HG03520 (cell line): Measurements from ENCODE around the gene EPS15.
"Not testable (repeated sequence)": the region's sequence is repeated elsewhere in the genome, so short reads cannot be mapped to it uniquely, and the experiment has no call there.

ENCODE experiments used
- ATAC-seq: cut with Tn5 transposase; IDR thresholded peaks from one replicate; pipeline ENCODE4 v1.9.1; 2021; ENCODE audit warnings: mild to moderate bottlenecking, moderate library complexity; ENCODE audit not compliant: unreplicated experiment

Gene EPS15

DNA sequence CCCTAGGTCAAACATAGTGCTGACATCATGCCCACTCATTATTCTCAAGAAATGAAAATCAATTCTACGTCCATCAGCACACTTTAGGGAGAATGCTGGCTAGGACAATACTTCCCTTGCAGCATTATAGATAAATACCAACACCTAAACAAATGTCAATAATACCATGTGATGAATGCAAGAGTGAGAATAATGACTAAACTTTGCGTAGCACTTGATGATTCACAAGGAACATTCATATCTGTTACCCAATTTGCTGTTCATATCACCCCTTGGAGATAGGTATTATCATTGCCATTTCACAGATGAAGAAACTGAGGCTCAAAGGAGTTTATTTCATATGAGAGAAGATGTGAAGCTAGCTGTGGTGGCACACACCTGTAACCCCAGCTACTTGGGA, 24.8 kb upstream of the EPS15 start:
- no peak for ATAC-seq

DNA sequence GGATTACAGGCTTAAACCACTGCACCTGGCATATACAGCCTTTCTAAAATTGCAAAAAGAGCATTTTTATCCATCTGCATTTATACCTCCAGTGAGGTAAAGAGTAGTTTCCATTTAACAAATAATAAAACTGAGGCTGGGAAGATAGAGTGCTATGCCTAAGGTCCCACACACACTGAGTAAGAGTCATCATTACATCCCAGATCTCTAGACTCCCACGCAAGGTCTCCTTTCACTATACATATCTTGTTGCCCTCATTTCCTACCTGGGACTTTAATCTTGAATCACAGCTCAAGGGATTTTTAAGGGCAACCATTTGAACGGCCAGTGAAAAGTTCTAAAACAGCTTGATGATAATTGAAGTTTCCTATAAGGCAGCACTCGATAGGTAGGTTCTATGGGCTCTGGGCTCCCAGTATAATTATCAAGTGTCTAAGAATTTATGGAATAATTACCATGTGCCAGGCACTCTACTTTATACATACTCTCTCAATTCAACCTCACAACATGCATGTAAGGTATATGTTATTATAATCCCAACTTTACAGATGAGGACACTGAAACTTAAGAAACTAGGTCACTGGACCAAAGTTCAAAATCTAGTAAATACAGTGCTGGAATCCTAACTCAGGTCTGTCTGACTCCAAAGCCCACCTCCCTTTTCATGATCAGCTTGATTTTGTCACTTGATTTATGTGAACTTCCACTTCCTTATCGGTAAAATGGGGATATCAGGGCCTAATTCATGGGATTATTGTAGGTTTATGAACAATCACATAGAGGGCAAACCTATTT, 23.3 kb upstream of the EPS15 start:
- ATAC-seq: no peak

DNA sequence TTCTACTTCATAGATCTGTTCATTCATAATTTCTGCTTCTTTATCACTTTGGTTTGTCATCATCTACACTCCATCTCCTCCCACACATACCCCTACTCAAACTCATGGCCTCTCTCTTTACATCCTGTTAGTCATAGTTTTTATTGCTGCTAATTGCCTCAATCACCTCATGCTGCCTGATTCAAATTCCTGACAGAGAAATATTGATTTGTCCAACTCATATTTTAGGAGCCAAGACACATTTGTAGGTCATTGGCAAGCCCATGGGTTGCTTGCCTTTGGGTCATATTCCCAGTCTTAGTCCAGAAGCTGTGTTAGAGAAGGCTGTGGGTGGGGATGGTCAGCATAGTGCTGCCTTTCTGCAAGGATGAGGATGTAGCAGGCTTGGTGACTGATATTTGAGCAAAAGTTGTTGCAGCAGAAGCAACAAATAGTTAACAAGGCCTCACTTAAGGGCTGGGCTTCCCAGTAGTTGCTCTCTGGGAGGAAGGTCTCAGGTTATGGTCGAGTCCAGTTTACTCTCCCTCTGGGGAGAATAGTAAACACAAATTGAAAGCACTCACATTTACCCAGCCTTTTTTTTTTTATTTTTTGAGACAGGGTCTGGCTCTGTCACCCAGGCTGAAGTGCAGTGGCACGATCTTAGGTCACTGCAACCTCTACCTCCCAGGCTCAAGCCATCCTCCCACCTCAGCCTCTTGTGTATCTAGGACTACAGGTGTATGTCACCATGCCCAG, 22.4 kb upstream of the EPS15 start:
- no peak for ATAC-seq

DNA sequence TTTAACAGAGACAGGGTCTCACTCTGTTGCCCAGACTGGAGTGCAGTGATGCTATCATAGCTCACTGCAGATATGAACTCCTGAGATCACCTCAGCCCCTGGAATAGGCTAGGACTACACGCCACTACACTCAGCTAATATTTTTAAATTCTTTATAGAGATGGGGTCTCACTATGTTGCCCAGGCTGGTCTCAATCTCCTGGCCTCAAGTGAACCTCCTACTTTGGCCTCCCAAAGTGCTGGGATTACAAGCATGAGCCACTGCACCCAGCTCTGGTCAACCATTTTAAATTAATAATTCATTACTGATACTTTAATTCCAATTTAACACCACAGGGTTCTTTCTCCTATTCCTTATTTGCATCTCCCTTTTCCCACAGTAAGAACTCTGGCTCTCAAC, 18.5 kb upstream of the EPS15 start:
- no peak for ATAC-seq

DNA sequence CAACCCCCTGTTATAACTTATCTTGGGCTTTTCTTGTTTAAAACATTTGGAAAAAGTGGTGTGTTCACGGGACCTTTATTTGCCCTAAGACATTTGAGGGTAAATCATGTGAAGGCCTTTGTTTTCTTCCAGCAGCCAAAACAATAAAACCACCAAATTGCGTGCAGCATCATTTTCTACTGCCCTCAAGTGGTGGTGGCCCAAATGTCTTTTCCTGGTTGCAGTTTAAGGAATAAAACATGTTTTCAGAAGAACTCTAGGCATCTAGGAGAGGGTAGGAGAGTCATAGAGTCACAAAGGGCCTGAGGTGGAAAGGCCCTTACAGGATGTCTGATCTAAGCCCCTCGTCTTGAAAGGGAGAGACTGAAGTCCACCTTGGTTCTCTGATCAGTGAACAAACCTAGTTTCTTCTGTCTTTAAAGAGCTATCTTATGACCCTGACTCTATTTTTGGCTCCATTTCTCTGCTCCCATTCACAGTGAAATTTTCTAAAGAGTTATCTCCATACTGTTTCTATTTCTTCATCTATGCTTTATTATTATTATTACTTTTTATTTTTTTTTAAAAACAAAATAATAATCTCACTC, 16.0 kb upstream of the EPS15 start:
- no peak for ATAC-seq

DNA sequence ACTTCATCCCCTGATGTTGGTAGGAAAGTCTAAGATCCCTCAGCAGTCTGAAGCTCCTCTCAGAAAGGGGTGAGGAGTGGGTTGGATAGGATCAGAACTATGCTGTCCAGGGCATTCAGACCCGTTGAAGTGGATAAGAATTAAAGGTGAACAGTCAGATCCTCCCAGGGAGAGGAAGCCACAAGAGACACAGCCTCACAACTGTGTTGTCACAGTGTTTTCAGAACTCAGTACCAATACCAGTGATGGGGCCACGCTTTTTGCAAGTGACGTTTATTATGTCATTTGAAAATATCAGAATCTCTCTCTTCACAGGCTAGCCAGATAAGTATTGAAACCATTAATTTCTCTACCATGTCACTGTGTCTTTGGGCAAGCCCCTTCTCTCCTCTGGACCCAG, 15.4 kb upstream of the EPS15 start:
- ATAC-seq: no peak

DNA sequence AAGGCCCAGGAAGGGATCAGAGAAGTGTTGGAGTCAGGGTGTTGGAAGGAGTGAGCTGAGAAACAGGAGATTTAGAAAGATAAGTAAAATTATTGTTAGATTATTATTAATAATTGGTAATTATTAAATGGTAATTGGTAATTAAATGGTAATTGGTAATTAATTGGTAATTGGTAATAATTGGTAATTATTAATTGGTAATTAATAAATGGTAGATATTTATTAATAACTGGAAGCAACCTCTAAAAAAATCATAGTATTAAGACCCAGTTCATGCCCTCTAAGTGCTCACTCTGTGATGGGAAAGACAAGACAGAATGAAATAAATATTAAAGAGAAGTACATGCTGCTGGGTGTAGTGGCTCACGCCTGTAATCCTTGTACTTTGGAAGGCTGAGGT, 13.8 kb upstream of the EPS15 start:
- ATAC-seq: no peak

DNA sequence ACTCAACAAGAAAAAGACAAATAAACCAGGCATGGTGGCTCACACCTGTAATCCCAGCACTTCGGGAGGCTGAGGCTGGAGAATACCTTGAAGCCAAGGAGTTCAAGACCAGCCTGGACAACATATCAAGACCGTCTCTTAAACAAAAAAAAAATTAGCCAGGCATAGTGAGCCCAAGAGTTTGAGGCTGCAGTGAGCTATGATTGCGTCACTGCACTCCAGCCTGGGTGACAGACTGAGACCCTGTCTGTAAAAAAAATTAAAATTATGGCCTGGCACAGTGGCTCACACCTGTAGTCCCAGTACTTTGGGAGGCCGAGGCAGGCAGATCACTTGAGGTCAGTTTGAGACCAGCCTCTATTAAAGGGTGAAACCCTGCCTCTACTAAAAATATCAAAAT, 11.4 kb upstream of the EPS15 start:
- ATAC-seq: not testable (repeated sequence)

DNA sequence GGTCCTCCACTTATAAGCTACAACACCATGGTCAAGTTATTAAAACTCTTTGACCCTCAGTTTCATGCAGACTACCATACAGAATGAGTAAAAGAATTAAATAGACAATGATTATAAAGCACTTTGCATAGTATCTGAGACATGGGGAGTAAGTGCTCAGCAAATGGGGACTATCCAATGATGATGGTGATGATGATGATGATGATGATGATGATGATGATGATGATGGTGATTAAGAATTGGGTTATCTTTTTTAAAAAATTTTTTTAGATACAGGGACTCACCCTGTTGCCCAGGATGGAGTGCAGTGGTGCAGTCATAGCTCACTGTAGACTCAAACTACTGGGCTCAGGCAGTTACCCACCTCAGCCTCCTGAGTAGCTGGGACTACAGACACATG, 8.1 kb upstream of the EPS15 start:
- no peak for ATAC-seq

DNA sequence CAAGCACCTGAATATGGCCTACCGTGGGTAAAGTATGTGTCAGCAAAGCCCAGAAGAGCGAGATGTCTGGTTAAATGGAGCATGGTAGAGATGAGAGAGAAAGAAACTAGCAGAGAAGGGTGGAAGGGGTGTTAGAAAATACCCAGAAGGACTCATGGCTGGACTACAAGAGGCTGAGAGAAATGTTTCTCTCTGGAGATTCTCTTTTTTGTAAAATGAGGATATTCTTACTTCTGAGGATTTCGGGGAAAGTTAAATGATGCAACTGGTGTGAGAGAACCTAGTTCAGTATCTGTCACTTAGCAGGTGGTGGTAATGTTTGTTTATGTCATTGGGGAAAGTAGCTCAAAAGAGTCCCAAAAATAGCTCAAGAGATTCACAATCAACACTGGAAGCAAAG, 7.2 kb upstream of the EPS15 start:
- ATAC-seq: no peak

DNA sequence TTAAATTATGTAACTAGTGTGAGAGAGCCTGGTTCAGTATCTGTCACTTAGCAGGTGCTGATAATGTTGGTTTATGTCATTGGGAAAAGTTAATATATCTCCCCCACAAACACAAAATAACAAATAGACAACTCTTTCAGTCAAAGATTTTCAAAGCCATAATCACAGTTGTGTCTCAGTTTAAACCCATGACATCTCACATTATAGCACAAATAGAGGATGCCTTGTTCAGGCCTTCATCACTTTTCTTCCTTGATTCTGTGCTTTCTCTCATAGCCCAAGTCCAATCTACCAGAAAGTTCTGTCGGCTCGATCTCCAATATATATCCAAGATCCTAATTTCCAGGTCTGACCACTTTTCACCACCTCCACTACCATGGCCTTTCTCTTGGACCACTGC, 6.2 kb upstream of the EPS15 start:
- ATAC-seq: no peak

DNA sequence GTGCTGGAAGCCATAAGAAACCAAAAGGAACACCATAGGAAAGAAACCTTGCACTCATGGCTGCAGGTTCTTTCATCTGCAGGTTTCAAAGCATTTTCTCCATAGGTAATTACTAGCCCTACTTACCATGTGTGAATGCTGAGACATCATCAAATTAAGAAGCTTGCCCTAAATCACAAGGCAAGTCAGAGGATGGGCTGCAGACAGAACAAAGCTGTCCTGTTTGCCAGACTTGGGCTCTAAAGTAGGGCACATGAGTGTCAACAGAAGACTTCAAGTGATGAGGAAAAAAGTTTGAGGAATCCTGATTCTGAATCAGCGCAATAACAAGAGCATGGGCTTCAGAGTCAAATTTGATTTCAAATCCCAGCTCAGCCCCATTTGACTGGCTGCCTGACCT, 5.8 kb upstream of the EPS15 start:
- ATAC-seq: no peak

DNA sequence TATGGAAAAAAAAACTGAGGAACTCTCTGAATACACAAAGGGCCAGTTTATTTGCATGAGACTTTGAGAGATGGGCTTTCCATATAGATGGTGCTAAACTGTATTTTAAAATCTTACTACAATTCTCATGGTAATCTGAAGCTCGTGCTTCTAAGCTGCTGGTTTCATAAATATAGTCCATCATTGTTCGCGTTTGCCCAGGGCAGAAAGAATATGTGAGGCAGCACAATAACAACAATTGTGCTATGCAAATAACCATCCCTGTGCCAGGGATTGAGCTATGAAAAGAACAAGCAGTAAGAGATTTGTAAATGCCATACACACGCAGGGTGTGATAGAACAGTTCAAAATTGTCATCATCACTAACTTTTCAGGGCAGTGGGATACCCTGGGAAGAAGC, 4.9 kb upstream of the EPS15 start:
- ATAC-seq: no peak

DNA sequence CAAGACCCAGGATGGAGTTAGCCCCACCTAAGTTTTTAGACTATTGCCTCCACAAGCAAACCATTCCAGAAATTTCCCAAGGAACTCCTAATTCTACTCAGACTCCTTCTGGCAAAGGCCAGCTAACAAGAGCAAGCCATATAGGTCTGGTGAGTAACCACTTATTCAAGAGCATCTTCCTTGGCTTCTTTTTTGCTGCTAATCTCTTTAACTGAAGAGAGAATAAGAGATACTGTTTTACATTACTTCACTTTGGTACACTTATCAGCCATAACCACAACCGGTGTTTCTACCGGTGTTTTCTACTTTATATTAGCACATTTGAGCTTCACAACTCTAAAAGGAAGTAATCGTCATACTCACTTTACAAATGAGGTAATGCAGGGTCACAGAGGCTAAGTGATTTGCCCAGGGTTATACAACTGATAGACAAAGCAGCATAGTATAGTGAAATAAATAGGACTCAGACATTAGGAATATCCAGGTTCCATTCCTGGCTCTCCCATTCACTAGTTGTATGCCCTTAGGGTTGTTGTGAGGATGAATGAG, 1.7 kb upstream of the EPS15 start:
- no peak for ATAC-seq

DNA sequence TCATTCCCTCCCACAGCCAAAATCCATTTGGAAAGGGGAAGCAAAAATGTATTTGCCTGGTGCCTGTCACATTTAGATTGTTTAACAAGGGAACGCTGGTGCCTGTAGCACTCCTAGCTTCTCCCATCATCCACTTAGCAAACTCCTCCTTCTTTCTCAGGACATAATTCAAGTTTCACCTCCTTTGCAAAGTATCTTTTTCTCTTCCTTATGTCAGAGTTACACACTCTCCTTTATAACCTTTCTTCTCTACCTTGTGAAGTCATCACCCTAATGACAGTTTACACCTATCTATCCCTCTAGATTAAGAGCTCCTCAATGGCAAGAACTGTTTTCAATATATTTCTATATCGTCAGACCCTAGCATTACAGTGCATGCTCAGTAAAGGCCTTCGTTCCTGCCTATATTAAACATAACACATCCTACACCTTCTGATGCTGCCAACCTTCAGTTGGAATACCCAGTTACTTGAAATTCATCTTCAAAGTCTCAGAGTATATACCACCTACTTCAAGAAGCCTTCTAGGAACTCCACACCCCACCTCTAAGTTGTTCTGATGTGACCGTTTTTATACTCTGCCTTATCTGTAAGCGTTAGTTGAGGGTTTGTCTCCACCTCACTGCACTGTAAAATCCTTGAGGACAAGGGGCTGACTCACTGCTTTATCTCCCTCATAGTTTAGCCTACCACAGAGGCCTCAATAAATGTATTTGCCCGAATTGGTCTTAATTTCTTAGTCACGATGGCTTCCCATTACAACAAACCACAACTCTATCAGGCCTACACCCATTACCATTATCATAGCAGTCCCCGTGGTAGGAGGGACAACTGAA, 1.0 kb upstream of the EPS15 start:
- no peak for ATAC-seq

DNA sequence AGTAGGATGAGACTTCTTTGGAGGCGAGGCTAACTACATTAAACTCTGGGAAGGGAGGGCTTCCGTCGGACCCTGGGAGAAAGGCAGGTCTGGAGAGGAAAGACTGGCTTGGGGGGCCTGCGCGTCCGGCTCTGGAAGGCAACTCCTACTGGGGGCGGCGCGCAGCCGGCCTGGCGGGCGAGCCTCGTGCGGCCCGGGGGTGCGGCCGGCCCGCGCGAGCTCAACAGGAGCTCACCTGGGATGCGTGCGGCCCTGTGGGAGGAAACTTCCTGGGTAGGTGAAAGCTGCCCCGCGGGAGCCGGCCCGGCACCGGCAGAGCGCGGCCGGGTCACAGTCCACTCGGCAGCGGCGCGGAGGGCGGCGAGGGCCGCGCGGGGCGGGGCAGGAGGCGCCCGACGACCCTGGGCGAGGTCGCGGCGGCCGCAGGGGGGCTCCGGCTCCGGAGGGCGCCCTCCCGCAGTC, 449 bp downstream of the EPS15 start:
- ATAC-seq: peak; percentile 43

DNA sequence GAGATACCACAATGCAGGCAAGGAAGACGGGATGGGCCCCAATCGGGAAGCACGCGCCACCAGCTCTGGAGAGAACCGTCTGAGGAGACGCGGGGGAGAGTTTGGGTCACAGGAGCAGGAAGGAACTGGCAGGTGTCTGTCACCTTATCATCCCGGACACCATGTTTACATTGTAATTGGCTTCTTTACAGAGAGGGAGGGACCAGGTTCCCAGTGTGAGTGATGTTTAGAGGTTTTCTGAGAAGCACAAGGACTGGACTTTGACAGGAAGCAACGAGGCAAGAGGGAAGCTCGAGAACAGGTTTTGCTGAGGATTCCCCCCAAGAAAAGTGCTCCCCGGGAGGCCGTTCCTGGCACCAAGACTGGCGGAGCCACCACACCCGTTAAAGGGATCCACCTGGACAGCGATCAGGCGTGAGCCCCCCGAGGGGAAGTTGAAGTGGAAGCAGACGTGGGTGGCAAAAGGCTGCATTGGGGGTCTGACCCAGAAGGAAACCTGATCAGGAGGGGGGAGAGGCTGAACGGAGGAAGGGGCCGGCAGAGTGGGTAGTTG, 957 bp downstream of the EPS15 start:
- no peak for ATAC-seq

DNA sequence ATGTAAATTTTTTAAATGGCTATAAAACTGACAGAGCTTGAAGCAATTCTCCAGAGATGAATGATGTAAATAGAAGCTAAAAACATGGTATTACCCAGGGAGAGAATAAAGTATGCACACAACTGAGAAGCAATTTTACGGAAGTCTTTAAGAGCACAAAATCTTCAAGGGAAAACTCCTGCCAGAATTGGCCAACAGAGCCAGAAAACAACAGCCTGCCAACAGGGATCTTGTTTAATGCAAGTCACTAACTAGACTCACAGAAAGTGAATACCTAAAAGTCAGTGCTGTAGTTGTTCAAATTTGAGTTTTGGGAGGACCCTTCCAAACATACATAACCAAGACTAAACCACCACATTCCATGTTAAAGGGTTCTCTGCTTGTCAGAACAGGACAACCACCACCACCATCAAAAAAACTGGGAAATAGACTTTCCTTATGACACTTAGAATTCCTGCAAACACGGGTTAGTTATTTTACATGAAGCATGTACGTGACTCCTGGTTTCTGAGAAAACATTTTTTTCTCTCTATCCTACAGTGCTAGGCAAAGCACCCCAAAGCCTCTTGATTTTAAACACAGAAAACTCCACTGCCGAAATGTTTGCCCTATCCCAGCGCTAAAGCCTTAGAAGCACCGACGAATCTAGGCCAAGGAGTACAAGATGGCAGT, 1.6 kb downstream of the EPS15 start:
- ATAC-seq: no peak

DNA sequence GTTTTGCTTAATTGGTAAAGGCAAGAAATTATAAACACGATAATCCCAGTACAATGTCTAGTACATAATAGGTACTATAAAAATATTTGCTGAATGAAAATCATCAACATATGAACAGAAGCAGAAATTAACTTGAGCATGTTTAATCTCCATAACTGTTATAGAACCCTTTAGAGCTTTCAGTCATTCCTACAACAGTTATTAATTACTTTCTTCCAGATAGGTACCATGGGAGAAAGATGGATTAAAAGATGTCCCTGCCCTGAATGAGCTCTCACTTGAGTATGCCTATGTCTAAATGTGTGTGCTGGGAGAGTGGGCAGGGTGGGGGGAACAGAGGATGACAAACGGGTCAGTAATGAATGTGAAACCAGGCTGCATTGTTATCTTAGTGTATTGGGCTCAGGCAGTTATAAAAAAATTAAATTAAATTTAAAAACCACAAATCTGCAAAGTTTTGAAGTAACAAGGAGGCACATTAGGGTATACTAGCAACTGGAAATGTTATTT, 2.4 kb downstream of the EPS15 start:
- ATAC-seq: no peak
